Keratinocyte (primary cell): ENCODE data around the gene MAN1A2.

Experiments
- CTCF ChIP-seq, 3 experiments: IDR thresholded peaks in 1 of 3; conservative IDR thresholded peaks in 1 of 3; optimal IDR thresholded peaks in 1 of 3; 2 replicates in 2 of 3; 3 replicates in 1 of 3; pipeline versions ENCODE3 to v1.5.1; 2011; ENCODE audit warnings: low read length in 3 of 3, mild to moderate bottlenecking in 3 of 3, moderate library complexity in 2 of 3, control low read depth in 1 of 3, inconsistent platforms in 1 of 3; ENCODE audit not compliant: insufficient read depth in 2 of 3; ENCODE audit errors: extremely low read depth in 1 of 3
- EZH2 ChIP-seq: IDR thresholded peaks from one replicate; pipeline ENCODE4 v1.6.1; 2012; ENCODE audit warnings: inconsistent platforms, mild to moderate bottlenecking, low read length, moderate library complexity

GRCh38 chr1:117368116-117369108 is 1.2 kb downstream of the MAN1A2 start:
- no peak for TF ChIP-seq CTCF (optimal IDR thresholded peaks at IDR 0.05 in 1 of 3, IDR thresholded peaks at IDR 0.05 in 1 of 3, conservative IDR thresholded peaks at IDR 0.05 in 1 of 3; ENCODE audit: extremely low read depth in 1 of 3, insufficient read depth in 2 of 3, low read length in 3 of 3)
- no peak for TF ChIP-seq EZH2
